IgD-negative memory B cell (primary cell): Measurements from ENCODE around the gene MAPRE3. TPM values are rescaled to one million over a fixed set of nuclear protein-coding genes. Genes with fewer than 3 reads are reported as not detected.
"Not testable (repeated sequence)": the region's sequence is repeated elsewhere in the genome, so short reads cannot be mapped to it uniquely, and the experiment has no call there.

Source experiments
- H3K27ac Mint-ChIP-seq, 3 donors: one replicate each; pipeline ENCODE4 v1.8.0; 2020 to 2022; ENCODE audit warnings: mild to moderate bottlenecking in 3 of 3, mixed read lengths in 3 of 3, moderate library complexity in 1 of 3
- H3K27me3 Mint-ChIP-seq: one replicate; pipeline ENCODE4 v1.8.0; 2021; ENCODE audit warnings: mixed read lengths
- H3K36me3 Mint-ChIP-seq: one replicate; pipeline ENCODE4 v1.8.0; 2020; ENCODE audit warnings: mild to moderate bottlenecking, mixed read lengths
- H3K4me1 Mint-ChIP-seq, 3 donors: one replicate each; pipeline ENCODE4 v1.8.0; 2020 to 2022; ENCODE audit warnings: mixed read lengths in 3 of 3, mild to moderate bottlenecking in 1 of 3
- H3K4me3 Mint-ChIP-seq, 4 donors: one replicate each; pipeline ENCODE4 v1.8.0; 2020 to 2022; ENCODE audit warnings: mild to moderate bottlenecking in 4 of 4, mixed read lengths in 4 of 4, moderate library complexity in 3 of 4
- H3K9me3 Mint-ChIP-seq, 3 donors: one replicate each; pipeline ENCODE4 v1.8.0; 2020 to 2021; ENCODE audit warnings: mixed read lengths in 3 of 3, mild to moderate bottlenecking in 1 of 3
- polyA plus RNA-seq: library from polyadenylated mRNA; unstranded; fragments of 300-500 nt; fragmentation: Illumina TruSeq; gene quantifications from one replicate; pipeline ENCODE4 v1.2.3, GENCODE V29; 2021

Gene MAPRE3
- polyA plus RNA-seq, 1 donor from 2014 or later, result 2.4 TPM

- H3K4me1 Mint-ChIP-seq, result peaks cover 4 to 5% (median 5%) of the 10 kb centered on the region in 3 donors
- no peaks in the 10 kb centered on the region for H3K27me3 Mint-ChIP-seq
- H3K9me3 Mint-ChIP-seq, result no peaks in the 10 kb centered on the region
- no peak overlapping the region for H3K27ac Mint-ChIP-seq
- H3K4me3 Mint-ChIP-seq, result no peak overlapping the region
- no peaks in the 10 kb centered on the region for H3K36me3 Mint-ChIP-seq
These were observed 89.9 kb downstream of the MAPRE3 start for GRCh38 chr2:27060323-27060722.

DNA sequence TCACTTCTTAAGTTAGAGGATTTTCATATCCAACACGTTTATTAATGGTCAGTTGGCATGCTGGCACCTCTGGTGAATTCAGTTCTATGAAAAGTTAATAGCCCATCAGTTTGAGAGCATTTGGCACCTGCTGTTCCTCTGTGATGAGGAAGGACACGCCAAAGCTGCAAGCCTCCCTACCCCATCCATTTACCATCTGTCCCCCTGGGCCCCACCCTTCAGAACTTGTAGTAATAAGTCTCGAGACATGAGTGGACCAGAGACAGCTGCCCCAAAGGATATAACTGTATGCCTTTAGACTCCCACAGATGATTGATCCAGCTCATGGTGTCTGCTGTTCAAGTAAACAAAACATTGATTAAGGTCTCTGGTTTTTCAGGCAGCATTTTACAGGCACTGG lies 94.7 kb downstream of the MAPRE3 start:
- peaks cover 1% of the 10 kb centered on the region for H3K36me3 Mint-ChIP-seq
- H3K9me3 Mint-ChIP-seq, result no peaks in the 10 kb centered on the region
- H3K4me3 Mint-ChIP-seq, result peak overlapping the region in 1 of 4 donors; percentile 8
- peaks cover 4 to 30% (median 18%) of the 10 kb centered on the region in 3 donors for H3K4me1 Mint-ChIP-seq
- H3K27ac Mint-ChIP-seq, result no peak overlapping the region
- H3K27me3 Mint-ChIP-seq, result no peaks in the 10 kb centered on the region

- Mint-ChIP-seq H3K4me3 (peak overlapping the region in 1 of 4 donors; percentile 35), H3K9me3 (no peaks in the 10 kb centered on the region), H3K36me3 (peaks cover 1% of the 10 kb centered on the region), H3K27ac (peak overlapping the region in 1 of 3 donors; percentile 76), H3K27me3 (no peaks in the 10 kb centered on the region), H3K4me1 (peaks cover 12 to 40% (median 21%) of the 10 kb centered on the region in 3 donors)
These were observed 96.9 kb downstream of the MAPRE3 start for GRCh38 chr2:27067385-27067784.

DNA sequence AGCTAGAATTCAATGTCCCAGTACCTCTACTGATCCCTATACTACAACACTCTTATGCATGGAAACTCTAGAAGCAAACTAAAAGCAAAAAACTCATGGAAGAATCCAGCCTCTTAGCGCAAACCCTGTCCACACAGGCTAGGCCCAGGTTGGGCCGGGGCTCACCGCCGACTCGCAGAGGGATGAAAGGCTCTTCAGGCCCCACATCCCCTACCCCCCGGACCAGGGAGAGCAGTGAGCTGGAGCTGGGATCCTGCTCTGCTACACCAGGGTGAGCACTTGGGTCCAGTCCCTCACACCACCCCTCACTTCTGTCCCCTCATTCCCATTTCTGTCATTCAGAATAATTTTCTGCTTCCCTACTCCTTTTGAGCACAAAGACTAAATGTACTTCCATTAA lies 99.0 kb downstream of the MAPRE3 start:
- Mint-ChIP-seq H3K4me1 (peaks cover 14 to 40% (median 22%) of the 10 kb centered on the region in 3 donors), H3K9me3 (no peaks in the 10 kb centered on the region), H3K36me3 (peaks cover 1% of the 10 kb centered on the region), H3K27me3 (no peaks in the 10 kb centered on the region), H3K27ac (peak overlapping the region in 2 of 3 donors; percentile 60 to 63), H3K4me3 (peak overlapping the region in 3 of 4 donors; percentile 41 to 95 (median 65))

DNA sequence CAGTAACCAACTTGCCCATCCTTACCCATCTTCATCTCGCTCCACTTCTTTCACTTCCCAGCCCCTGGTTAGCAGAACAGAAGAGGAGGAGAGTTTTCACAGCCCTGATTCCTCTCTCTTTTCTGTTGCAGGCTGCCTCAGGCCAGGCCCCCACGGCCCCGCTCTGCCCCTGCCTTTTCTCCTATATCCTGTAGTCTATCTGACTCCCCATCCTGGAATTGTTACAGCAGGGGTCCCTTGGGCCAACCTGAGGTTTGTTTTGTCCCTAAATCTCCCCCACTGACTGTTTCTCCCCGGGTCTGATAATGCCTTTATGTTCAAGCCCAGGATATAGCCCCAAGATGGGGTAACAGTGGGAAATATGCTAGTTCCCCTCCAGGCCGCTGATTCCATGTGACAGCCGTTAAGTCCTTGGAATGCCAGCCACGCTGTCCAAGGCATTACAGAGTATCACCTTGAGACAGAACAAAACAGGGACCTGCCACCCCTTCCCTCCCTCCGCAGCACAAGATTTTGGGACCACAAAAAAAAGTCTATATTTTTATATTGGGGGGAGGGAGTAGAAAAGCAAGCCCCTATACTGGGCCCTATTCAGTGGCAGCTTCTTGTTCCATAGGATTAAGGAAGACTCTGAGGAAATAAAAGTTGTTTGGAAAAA lies 99.7 kb downstream of the MAPRE3 start:
- Mint-ChIP-seq H3K4me3 (peak overlapping the region; percentile 18 to 96 (median 80)), H3K27ac (peak overlapping the region in 2 of 3 donors; percentile 91 to 94), H3K4me1 (peaks cover 19 to 45% (median 29%) of the 10 kb centered on the region in 3 donors), H3K27me3 (no peaks in the 10 kb centered on the region), H3K36me3 (peaks cover 1% of the 10 kb centered on the region), H3K9me3 (no peaks in the 10 kb centered on the region)

GRCh38 chr2:27070653-27071276 lies 100.3 kb downstream of the MAPRE3 start:
- Mint-ChIP-seq H3K36me3 (peaks cover 1% of the 10 kb centered on the region), H3K4me1 (peaks cover 24 to 47% (median 33%) of the 10 kb centered on the region in 3 donors), H3K4me3 (peak overlapping the region; percentile 95 to 99 (median 97)), H3K27ac (peak overlapping the region; percentile 91 to 97 (median 94)), H3K27me3 (no peaks in the 10 kb centered on the region), H3K9me3 (no peaks in the 10 kb centered on the region)

DNA sequence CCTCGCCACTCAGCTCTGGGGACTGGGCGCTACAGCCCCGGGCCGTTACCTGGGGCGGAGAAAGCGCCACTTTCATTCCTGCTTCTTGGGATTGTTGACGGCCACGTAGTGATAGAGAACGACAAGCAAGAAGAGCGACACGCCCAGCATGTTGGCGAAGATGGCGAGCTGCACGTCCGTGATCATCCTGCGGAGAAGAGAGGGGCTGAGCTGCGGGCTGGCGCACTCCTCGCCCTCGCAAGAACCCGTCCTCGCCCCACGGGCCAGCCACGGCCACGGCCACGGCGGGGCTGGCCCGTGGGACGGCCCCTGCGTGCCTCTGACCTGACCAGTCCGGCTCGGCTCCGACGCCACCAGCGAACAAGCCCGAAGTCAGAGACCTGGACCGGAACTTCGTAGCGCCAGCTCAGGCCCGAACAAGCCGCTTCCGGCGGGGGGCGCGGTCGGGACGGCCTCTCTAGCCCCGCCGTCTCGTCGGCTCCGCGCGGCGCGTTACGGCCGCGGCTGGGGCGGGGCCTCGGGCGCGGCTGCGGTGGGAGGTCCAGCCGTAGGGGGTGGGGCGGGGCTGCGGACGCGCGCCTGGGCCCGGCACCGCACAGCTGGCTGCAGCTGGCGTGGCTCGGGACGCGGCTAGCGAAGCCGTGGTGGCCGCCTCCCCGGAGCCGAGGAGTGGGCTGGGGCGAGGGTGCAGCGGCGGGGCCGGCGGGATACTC lies 101.0 kb downstream of the MAPRE3 start, which contains the start of gene OST4:
Gene OST4, minus strand, starts transcription at position 378 of the 713 bp plus-strand sequence.
- H3K36me3 Mint-ChIP-seq, result peaks cover 1% of the 10 kb centered on the region
- no peaks in the 10 kb centered on the region for H3K9me3 Mint-ChIP-seq
- H3K27ac Mint-ChIP-seq, result peak within 1 kb of the TSS; percentile 91 to 97 (median 94)
- H3K27me3 Mint-ChIP-seq, result no peaks in the 10 kb centered on the region
- H3K4me3 Mint-ChIP-seq, result peak within 1 kb of the TSS; percentile 95 to 99 (median 97)
- peaks cover 29 to 47% (median 34%) of the 10 kb centered on the region in 3 donors for H3K4me1 Mint-ChIP-seq

GRCh38 chr2:27071990-27072830 lies 101.8 kb downstream of the MAPRE3 start:
- H3K27ac Mint-ChIP-seq, result peak overlapping the region; percentile 39 to 91 (median 88)
- peaks cover under 1% of the 10 kb centered on the region for H3K36me3 Mint-ChIP-seq
- no peaks in the 10 kb centered on the region for H3K9me3 Mint-ChIP-seq
- peaks cover 31 to 48% (median 37%) of the 10 kb centered on the region in 3 donors for H3K4me1 Mint-ChIP-seq
- H3K27me3 Mint-ChIP-seq, result no peaks in the 10 kb centered on the region
- H3K4me3 Mint-ChIP-seq, result peak overlapping the region; percentile 77 to 95 (median 92)

DNA sequence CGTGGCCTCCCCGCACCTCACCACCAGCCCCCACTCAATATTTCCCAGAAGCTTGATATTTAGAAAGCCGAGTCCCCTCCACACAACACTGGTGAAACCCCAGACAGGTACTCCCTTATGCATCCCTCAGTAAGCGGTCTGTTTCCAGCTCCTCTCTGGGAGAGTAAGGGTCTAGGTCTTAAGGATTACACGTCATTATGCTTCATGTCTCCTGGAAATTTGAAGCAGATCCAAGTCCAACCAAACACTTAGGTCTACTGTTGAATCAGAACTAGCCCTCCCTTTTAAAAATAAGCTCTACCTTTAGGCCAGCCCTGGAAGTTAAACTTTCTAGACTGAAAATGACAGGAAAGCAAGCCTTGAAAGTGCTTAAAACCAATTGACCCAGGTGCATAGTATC lies 102.5 kb downstream of the MAPRE3 start:
- H3K4me3 Mint-ChIP-seq, result peak overlapping the region; percentile 77 to 95 (median 92)
- no peaks in the 10 kb centered on the region for H3K36me3 Mint-ChIP-seq
- peaks cover 31 to 46% (median 38%) of the 10 kb centered on the region in 3 donors for H3K4me1 Mint-ChIP-seq
- peak overlapping the region in 2 of 3 donors; percentile 82 to 88 for H3K27ac Mint-ChIP-seq
- no peaks in the 10 kb centered on the region for H3K27me3 Mint-ChIP-seq
- no peaks in the 10 kb centered on the region for H3K9me3 Mint-ChIP-seq

GRCh38 chr2:27073782-27074181 lies 103.3 kb downstream of the MAPRE3 start:
- Mint-ChIP-seq H3K4me3 (peak overlapping the region in 2 of 4 donors; percentile 52 to 95), H3K27ac (peak overlapping the region in 1 of 3 donors; percentile 88), H3K27me3 (no peaks in the 10 kb centered on the region), H3K4me1 (peaks cover 31 to 43% (median 34%) of the 10 kb centered on the region in 3 donors), H3K9me3 (no peaks in the 10 kb centered on the region), H3K36me3 (no peaks in the 10 kb centered on the region)

DNA sequence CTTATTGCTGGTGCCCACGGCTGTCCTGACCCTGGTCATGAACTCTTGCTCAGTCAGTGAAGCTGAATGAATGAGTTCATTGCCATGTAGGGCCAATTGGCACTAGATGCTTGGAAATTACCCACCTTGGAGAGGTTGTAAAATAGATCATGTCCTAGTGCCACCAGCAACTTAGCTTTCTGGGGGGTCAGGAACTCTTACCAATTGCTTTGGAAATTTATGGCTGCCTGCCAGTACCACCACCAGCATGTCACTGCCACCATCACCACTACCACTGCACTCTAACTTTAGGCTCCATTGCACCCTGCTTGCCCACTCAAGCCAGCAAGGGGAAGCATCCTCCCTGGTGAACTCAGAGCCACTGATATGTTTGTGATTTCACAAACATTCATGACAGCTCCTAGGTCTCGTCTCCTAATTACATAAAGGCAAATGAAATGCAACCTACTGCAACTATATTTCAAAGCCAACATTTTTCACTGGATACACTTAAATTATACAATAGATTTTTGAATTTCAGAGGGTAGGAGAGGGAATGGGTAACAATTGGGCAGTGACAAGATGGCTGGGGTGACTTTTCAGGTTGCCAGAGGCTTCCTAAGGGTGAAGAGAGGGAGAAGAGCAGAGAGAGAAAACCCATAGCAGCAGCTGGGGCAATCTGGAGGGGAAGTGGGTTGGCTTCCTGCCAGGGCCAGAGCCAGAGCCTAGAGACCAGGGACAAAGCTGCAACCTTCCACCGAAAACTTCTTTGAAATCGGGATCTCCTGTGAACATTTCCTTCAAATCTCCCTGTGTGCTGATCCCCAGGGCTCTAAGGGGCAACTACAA lies 104.5 kb downstream of the MAPRE3 start:
- peaks cover 28 to 31% (median 31%) of the 10 kb centered on the region in 3 donors for H3K4me1 Mint-ChIP-seq
- H3K36me3 Mint-ChIP-seq, result no peaks in the 10 kb centered on the region
- no peaks in the 10 kb centered on the region for H3K27me3 Mint-ChIP-seq
- peak overlapping the region; percentile 39 to 70 (median 56) for H3K4me3 Mint-ChIP-seq
- H3K27ac Mint-ChIP-seq, result peak overlapping the region; percentile 85 to 95 (median 87)
- no peaks in the 10 kb centered on the region for H3K9me3 Mint-ChIP-seq

- not testable (repeated sequence) for H3K36me3 Mint-ChIP-seq, H3K9me3 Mint-ChIP-seq, H3K27me3 Mint-ChIP-seq
- H3K4me3 Mint-ChIP-seq, result peak overlapping the region; percentile 39 to 70 (median 56)
- H3K4me1 Mint-ChIP-seq, result peaks cover 28 to 31% (median 28%) of the 10 kb centered on the region in 3 donors
- peak overlapping the region in 1 of 3 donors; percentile 85 for H3K27ac Mint-ChIP-seq
These were observed 105.1 kb downstream of the MAPRE3 start for GRCh38 chr2:27075566-27075871.

DNA sequence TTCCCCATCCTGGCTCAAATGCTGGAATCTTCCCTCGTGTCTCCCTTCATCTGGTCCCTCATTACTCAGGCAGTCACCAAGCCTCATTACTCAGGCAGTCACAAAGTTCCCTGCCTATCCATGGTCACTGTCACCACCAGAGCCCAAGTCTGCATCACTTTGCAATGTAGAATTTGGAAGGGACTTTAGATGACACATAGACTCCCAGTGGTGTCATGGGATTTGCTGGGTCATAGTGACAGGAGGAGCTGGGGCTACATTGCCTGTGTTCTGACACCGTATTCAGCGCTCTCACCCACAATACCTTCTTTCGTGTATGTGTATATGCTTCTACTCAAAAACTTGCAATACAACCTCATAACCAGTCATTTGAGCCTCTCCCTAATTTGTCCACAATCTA lies 105.9 kb downstream of the MAPRE3 start:
- H3K27me3 Mint-ChIP-seq, result no peaks in the 10 kb centered on the region
- peaks cover 28 to 30% (median 29%) of the 10 kb centered on the region in 3 donors for H3K4me1 Mint-ChIP-seq
- H3K9me3 Mint-ChIP-seq, result no peaks in the 10 kb centered on the region
- peak overlapping the region in 2 of 4 donors; percentile 3 to 48 for H3K4me3 Mint-ChIP-seq
- H3K27ac Mint-ChIP-seq, result peak overlapping the region in 2 of 3 donors; percentile 31 to 85
- no peaks in the 10 kb centered on the region for H3K36me3 Mint-ChIP-seq
